HL-60/S4 treated with retinoic acid at 250 ng/mL for 4 days and 3 days (cell line): ENCODE results near the gene XYLT1.

Source experiments
- in situ Hi-C: fragments of 300-500 bp; cut with MboI; formaldehyde crosslinking; loops from 2 replicates; pipeline ENCODE4 v1.7.0; 2022; ENCODE audit warnings: low sequenced_read_pairs

XYLT1 gene

DNA sequence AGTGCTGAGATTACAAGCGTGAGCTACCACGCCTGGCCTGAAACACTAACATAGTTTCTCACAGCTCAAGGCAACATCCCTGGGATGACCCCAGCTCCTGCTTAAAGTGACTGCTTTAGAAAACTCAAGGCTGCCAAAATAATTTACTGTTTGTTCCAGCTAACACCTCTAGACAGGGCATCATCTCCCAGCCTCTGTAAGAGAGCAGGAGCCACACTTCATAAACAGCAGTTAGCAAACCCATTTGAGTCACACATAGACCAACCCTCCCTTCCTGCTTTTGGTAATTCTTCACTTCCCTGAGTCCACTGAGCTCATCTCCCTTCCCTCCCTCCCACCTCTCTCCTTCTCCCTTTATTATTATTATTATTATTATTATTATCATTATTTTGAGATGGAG lies 201.3 kb downstream of the XYLT1 start:
- in situ Hi-C loops = no loop called here

DNA sequence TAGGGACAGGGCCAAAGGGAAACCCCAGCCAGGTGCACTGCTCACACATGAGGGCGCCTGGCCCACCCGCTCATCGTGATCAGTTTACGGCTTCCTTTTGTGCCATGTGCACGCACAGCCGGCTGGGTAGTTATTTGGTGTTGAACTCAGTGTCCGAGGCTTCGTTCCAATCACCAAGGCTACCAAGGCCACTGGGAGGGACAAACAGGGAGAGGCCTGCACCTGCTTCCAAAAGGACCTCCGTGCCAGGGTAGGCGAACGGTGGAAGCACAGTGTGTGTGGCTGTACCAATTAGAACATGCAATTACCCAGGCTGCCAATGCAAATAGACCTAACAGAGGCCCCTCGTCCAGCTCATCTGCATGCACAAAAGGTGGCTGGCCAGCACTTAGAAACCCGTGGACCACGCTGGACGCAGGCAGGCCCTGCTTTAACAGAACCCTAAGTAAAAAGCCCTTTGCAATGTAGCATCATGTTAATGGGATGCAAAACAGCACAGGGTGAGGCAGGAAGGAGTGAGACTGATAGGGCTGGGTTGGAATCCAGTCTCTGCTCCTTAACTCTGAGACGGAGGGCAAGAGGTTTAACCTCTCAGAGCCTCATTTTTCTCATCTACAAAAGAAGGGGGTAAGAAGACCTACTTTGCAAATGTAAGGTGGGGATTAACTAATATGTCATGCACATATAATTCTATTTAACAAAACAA lies 204.0 kb downstream of the XYLT1 start:
- in situ Hi-C loops = no loop called here

DNA sequence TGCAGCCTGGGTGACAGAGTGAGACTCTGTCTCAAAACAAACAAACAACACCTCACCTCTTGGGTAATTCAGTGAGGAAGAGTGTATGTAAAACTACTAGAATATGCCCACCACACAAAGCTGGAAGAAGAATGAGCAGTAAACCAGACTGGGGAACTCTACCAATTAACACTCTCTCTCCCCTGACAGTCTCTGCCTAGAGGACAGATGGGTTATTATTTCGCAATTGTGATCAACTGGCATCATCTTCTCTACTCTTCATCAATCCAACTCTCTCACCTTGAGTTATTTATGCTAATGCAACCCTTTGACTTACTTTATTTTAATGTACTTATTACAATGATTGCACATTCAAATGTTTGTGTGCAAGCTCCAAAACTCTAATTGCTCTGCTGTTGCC lies 205.6 kb downstream of the XYLT1 start:
- in situ Hi-C loops = no loop called here

DNA sequence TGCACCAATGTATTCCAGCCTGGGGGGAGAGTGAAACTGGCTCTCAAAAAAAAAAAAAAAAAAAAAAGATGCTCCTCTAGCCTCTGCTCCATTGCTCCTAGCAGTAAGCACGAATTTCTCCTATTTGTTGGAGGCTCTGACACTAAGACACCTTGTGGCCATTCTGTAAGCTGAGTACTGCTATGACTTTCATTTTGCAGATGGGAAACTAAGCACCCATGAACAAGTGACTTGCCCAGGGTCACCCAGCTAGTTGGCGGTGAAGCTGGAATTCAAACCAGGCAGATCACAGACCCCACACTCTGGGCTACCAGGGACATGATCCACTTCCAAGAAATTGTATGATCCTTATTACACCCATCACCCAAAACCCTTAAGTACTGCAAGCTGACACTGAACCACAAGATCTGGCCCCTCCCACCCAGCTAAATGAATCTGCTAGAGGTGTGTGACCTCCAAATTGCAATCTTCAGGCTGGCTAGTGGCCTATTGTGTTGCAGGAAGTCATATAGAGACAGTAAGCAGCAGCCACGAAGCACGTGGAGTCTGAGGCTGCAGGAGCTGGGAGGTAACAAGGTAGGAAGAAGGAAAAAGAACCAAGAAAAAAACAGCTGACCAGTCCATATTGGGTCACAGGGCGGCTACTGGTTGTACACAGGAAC lies 209.4 kb downstream of the XYLT1 start:
- in situ Hi-C loops = no loop called here

DNA sequence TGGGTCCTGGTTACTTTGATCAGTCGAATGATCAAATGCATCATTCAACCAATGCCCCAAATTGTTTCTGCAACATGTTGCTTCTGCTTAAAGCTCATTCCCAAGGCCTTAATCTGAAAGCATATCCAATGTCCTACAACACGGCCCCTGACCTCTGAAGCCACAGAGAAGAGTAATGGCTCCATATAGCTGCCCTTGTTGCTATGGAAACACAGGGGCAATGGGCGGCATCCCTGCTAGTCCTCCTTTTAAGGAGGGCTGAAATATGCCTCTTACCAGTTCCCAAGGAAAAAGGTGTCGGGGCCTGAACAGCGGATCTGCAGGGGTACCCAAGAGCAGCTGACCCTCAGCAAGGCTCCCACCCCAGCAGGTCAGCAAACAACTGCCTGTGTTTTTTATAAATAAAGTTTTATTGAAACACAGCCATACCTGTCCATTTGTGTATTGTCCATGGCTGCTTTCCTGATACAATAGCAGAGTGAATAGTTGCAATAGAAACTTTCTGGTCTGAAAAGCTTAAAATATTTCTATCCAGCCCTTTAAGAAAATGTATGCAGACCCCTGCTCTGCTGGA lies 210.4 kb downstream of the XYLT1 start:
- in situ Hi-C loops = no loop called here

DNA sequence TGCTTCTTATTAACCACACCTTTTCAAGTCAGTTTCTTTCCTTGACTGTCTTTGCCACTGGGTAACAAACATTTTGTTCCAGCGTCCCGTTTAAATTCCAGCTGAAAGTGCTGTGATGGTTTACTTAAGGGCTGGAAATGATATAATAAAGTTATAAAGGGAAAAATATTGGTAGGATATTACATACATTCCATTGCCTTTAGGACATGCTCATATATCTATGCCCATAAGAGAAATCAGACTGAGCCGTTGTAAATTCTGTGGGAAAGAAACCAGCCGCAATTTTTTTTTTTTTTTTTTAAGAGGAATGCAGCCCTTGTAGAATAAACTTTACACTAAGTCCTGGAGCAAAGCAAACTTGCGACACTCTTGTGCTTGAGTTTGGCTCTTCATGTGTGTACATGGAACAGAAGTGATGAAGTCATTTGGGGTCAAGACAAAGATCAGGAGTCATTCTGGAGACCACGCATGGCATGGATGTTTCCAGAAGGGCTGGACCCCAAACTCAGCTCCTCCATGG lies 210.9 kb downstream of the XYLT1 start:
- in situ Hi-C loops = no loop called here

DNA sequence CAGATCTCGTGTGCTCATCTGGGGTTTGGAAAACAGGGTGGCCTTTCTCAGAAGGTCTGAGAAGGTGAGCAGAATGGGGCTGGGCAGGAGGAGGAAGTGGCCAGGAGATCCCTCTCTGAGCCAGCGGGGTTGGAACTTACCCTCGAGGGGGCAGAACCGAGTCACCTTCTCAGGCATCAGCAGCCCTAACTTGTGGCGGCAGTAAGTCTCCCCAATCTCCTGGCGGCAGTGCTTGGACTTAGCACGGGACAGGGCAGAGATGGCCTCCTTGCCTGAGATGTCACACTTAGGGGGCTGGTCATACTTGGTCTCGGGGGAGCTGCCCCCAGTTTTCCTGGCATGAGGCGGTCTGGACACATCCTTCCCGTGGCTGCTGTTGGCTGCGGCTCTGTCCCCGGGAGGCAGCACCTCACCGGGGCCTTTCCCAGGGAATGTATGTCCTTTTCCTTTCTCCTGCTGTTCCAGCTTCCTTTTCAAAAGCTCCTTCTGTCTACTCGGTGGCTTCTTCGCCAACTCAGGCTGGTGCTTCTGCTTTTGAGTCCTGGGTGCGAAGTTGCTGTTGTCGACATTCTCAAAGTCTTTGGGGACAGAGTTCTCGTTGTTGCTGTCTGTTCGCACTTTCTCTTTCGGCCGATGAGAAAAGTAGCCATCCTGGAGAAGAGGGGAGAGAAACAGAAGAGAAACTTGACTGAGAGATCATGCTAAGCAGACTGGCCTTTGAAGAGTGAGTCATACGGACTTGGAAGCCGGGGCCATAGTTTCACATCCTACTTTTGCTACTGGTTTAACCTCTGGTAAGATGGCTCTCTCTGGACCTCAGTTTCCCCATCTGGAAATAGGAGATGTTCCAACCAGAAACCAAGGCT lies 211.7 kb downstream of the XYLT1 start:
- in situ Hi-C loops = no loop called here

DNA sequence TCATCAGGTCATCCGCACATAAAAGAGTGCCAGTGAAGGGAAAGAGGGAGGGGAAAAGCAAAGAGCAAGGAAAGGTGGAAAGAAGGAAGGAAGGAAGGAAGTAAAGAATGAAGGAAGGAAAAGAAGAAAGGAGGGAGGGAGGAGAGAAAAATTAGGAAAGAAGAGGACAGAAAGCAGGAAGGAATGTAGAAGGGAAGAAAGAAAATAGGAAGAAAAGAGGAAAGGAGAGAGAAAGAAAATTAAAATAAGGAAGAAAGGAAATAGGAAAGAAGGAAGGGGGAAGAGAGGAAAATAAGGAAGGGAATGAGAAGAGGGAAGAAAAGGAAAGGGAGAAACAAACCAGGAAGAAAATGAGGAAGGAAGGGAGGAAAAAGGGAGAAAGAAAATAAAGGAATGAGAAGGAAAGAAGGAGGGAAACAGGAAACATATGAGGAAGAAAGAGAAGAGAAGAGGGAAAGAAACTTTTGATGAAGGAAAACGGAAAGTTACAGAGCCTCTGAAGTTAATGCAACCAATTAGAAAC lies 212.6 kb downstream of the XYLT1 start:
- in situ Hi-C loops = no loop called here

DNA sequence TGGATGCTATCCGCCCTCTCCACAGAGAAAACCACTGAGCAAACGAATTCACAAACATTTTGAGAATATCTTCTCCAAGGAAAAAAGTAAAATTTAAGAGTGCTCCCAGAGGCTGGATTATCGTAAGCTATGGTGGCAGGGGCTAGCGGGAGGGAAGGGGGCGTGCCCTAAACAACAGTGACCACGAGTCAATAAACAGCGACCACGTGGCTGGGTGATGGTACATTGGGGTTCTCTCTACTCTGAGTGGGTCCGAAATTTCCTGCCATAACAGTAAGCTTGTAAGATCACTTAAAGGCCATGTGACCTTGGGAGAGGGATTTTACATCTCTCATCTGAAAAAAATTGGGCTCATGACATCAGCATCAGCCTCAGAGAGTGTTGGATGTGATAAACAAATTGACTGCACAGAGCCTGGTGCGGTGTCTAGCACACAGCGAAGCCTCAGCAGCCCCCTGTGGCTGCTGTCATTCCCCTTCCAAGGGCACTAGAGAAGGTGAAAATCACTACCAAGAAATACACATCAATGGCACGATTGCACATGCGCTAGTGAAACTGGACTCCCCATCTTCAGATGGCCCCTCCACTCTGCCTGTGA lies 213.2 kb downstream of the XYLT1 start:
- in situ Hi-C loops = no loop called here

DNA sequence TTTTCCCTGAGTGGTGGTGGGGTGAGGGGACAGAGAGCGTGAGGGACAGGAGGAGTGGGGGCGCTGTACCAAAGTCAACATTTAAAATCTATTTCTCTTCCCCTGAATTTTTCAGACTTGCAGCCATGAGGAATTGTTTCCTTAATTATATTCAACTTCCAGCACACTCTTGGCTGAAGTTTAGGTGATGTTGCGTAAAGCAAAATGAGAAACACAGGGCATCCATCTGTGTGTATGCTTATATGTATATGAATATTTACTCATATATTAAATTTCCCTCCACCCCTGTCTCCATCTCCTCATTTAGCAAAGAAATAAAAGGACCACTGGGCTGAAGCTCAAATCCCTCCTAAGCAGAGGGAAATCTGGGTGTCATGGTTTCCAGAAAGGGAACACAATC lies 218.1 kb downstream of the XYLT1 start:
- in situ Hi-C loops = no loop called here

DNA sequence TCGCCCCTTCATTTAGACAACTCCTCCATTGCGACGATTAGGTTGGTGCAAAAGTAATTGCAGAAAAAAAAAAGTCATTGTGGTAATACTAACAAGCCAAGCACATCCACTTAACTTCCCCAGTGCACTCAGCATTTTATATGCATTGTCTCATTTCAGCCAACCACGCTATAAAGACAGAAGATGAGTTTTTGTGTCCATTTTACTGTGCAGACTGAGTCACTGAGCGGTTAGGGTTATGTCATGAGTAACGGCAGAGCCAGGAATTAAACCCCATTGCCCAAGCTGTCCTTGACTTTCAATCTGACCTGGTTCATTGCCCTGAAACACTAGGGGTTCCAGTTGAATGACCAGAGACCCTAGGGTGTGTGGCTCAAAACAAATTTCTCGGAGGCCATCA lies 218.7 kb downstream of the XYLT1 start:
- in situ Hi-C loops = no loop called here

DNA sequence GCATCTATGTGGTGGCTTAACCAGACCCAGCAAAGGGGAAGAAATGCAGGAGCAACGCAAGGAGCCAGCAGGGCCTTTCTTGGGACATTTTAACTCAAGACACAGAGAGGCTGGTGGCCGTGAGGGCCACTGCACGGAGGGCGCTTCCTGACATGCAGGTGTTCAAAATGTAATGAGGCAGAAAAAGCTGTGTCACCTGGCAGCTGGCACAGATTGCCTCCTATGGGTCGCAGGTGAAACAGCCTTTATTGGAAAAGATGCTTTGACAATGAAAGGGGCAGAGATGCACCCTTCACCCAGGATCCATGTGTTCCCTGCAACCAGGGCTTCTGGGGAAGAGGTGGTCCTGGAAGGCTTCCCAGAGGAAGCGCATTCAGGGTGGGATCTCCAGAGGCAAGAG lies 219.3 kb downstream of the XYLT1 start:
- in situ Hi-C loops = no loop called here

DNA sequence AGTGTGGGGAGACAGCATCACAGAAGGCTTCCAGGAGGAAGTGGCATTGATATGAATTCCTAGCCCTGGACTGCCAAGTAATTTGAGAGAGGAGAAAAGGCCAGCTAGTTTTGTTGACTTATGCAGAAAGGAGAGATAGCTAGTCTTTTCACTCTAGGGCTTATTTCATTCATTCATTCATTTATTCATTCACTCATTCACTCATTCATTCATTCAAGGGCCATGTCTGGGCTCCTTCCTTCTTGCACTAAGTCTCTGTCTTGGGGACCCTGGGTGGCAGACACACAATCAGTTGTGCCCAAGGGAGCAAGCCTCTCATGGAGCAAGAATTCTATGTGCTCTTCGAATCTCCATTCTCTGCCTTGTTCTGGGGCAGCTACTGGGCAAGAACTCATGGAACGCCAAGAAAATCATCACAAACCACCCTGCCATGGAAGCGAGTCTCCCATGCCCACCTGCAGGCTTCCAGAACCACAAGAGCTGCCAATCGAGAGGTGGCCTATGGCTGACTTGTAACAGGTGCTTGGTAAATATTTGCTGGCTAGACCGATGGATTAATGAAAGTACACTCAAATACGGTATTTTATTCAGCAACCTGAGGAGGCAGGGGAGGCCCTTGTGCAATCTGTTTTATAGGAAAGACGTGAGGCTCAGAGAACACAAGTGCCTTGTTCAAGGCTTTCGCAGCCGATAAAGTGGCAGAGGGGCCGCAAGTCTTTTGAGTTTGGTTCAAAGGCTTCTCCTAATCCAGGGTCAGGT lies 223.6 kb downstream of the XYLT1 start:
- in situ Hi-C loops = no loop called here

DNA sequence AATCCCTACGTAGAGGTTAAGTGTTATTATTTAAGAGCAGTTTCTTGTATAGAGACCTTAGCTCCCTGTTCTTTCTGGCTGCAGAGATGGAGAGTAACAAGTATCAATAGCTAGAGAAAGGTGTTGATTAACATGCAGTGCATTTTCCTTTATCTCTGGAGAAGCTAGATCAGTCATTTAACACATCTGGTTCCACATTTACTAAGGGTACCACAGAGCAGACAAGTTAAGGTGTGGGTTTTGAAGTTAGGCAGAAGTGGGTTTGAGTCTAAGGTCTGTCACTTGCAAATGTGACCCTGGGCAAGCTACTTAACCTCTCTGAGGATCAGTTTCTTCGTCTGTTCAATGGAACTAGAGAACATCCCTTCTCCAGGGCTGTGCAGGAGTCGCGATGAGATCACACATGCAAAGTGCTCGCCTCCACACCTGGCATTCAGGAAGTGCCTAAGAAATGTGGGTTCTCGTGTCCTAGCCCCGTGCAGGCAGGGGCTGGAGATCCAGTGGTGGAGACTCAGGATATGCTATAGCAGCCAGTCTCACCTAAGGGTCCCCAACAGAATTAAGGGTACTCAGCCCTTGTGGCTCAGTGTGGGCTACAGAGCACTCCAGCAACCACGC lies 224.4 kb downstream of the XYLT1 start:
- in situ Hi-C loops = no loop called here

DNA sequence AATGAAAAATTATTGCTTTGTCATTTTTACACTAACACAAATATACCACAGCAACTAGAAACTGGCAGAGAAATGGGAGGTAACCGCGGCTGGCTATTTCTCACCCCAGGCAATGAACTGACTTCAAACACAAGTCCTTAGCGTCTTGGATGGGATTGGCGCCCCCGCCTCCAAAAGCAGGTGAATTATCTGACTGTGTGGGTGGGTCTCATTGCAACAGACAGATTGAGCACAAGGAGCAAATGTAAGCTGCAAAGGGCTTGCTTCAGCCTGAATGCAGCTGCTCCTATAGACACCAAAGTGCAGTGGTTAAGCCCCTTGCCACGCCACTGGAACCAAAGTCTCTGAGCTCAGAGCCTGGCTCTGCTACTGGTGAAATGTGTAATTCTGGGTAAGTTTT lies 225.0 kb downstream of the XYLT1 start:
- in situ Hi-C loops = no loop called here

DNA sequence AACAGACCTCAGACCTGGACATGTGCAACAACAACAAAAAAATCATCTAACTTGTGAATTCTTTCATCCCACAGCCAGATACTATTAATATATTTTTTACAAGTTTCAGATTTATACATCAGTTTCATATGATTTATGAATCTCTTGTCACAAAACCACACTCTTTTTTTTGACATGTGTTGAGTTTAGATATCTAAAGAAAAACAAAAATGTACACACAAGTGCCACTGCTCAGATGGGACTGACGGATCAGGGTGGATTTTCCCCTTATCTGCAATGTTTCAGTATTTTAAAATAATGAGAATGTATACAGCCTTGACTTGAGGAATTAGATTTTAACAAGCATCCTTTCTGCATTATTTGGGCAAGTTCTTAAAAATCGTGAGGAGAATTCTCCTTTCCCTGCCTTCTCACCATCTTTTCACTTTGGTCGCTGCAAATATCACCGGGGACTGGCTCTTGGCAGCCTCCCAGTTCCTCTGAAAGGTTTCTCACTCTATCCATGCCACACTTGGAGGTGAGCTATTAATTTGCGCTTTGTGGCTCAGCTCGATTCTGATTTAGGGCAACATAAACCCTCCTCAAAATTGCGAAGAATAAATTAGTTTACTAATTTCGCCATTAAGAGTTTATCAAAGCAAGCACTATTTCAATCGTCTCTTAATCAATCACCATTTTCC lies 225.7 kb downstream of the XYLT1 start:
- in situ Hi-C loops = no loop called here

DNA sequence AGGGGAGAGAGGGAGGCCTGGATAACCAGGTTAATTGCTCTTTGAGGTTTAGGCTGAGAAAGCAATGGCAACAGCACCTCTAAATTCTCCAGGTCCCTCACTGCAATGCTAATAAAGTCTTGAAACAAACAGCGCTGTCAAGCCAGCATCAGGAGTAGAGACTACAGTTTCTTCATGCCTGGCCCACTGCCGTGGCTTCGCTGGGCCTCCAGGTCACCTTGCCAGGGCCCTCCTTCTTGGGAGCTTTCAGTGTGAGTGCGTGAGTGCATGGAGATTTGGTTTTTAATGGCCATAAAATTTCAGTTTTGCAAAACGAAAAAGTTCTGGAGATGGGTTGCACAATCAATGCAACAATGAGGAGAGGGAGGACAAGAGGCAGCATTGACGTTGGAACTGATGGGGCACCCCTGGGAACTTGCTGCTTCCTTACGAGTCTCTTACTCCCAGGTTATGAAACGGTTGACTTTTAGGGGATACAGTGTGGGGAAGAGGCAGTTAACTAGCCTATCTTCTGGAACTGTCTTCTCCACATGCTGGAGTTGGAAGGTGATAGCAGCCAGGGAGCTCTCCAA lies 229.4 kb downstream of the XYLT1 start:
- in situ Hi-C loops = no loop called here

DNA sequence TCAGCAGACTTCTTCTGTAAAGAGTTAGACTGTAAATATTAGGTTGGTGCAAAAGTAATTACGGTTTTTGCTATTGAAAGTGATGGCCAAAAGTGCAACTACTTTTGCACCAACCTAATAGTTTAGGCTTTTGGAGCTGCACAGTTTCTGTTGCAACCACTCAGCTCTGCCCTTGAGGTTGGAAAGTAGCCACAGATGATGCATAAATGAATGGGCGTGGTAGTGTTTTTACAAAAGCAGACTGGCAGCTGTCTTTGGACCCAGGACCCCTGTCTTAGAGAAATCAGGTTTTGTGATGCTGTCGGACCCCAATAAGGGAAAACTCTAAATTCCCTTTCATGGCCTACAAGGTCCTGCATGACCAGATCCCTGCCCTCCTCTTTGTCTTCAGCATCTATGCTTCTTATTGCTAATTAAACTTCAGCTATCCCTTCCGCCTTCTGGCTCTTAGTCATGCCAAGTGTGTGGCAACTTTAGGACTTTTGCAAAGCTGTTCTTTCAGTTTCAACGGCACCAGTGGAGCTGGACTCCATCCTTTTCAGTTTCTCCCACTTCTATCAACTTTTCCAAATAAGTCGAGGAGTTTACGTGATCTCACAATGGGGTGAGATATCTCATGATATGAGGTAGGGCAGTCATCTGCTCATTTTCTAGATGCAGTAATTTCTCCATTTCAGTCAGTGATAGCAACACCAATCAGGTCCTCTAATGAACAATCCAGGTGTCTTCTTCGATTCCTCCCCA lies 232.3 kb downstream of the XYLT1 start:
- in situ Hi-C loops = no loop called here
